SIG-M5 (cell line): ENCODE results near the gene PDZRN4.

Experiments used
- DNase-seq: peaks from one replicate; lab custom pipeline; 2025; lab: John Stamatoyannopoulos, UW

The PDZRN4 gene

GRCh38 chr12:41459111-41459905, 271.2 kb downstream of the PDZRN4 start:
- DNase-seq: no peak

DNA sequence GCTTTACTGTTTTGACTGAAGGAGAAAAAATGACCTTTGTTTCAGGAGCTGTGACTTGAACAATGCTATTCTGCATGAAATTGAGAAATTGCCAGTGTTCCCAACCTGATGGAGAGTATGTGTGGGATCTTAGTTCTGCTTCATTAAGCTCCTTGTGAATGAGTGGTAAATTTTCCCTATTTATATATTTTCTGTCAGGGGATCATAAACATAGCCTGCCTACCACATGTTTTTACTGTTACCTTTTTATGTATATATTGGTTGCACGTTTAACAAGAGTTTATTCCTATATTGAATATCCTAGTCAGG, 271.7 kb downstream of the PDZRN4 start:
- DNase-seq: no peak

DNA sequence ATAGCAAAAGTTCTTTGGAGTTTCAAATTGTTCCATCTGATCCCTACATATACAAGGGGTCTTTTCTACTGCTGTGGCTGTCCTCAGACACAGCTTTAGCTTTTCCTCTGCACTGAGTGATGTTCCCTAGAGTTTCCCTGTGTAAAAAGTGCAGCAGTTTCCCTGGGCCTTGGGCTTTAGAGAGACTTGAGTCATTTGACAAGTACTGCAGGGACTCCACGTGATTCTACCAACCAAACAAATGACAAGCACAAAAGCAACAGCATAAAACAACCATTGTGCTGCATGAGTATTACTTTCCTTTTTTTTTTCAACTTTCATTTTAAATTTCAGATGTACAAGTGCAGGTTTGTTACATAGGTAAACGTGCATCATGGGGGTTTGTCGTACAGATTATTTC, 272.8 kb downstream of the PDZRN4 start:
- DNase-seq: no peak

- no peak for DNase-seq
Measured at GRCh38 chr12:41462312-41462711, 274.2 kb downstream of the PDZRN4 start.

- no peak for DNase-seq
Measured at GRCh38 chr12:41465526-41465925, 277.4 kb downstream of the PDZRN4 start.

DNA sequence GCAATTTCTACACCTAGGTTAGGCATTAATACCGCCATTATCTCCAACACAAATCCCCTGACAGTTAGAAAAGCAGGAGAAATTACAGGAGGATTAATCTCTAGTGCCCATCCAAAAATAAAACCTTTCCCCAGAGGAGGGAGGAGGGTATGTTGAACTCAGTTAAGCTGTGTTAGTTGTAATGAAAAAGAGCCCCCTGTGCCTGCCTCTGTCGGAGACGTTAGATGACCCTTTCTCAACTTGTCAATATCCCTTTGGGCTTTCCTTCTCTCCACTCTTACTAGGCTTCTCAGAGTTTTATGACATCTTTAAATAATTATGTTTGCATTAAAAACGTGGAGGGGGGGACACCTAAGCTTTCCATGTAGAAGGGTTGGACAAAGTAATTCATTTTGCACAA, 278.2 kb downstream of the PDZRN4 start:
- DNase-seq: no peak

GRCh38 chr12:41466802-41467201, 278.7 kb downstream of the PDZRN4 start:
- DNase-seq: no peak

GRCh38 chr12:41467591-41468325, 279.6 kb downstream of the PDZRN4 start:
- DNase-seq: no peak

GRCh38 chr12:41468341-41468740, 280.2 kb downstream of the PDZRN4 start:
- DNase-seq: no peak

GRCh38 chr12:41468756-41469155, 280.6 kb downstream of the PDZRN4 start:
- DNase-seq: no peak

GRCh38 chr12:41473441-41473840, 285.3 kb downstream of the PDZRN4 start:
- DNase-seq: no peak

DNA sequence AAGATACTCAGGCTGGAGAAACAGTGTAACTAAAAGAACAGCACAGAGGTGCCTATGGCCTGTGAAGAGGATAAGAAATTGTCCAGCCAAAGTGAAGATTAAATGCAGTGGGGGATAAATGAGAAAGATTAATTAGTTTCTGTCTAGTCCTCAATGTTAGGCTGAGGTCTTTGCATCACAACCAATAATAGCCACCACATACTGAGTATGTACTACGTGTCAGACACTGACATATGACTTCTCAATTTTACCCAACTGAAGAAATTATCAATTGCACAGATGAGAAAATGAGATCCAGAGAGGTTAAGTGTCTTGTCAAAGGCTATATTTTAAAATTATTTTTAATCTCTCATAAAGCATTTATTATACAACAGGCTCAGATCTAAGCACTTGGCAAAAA, 285.9 kb downstream of the PDZRN4 start:
- no peak for DNase-seq

- DNase-seq: no peak
Measured at GRCh38 chr12:41476499-41477439, 288.6 kb downstream of the PDZRN4 start.

DNA sequence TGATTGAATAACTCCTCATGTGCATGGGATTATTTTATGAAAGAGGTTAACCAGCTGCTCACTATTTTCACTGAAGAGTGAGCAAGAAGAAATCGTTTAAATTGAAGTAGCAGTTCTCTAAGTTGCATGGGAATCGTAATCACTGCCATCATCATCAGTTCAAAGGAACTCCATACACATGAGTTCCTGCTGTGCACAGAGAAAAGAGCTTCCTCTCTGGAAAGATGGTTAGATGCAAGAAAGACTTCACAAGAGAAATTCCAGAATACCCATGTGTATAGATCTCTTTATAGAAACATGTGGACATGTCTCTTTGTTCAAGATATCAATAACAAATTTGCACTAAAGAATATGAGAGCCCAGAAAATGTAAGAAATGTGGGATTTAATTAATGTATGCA, 291.3 kb downstream of the PDZRN4 start:
- no peak for DNase-seq

- DNase-seq: no peak
Measured at GRCh38 chr12:41485203-41485602, 297.1 kb downstream of the PDZRN4 start.

GRCh38 chr12:41486718-41487117, 298.6 kb downstream of the PDZRN4 start:
- no peak for DNase-seq

- no peak for DNase-seq
Measured at GRCh38 chr12:41496009-41496408, 307.9 kb downstream of the PDZRN4 start.

GRCh38 chr12:41497409-41497808, 309.3 kb downstream of the PDZRN4 start:
- no peak for DNase-seq

GRCh38 chr12:41504976-41505375, 316.9 kb downstream of the PDZRN4 start:
- no peak for DNase-seq

DNA sequence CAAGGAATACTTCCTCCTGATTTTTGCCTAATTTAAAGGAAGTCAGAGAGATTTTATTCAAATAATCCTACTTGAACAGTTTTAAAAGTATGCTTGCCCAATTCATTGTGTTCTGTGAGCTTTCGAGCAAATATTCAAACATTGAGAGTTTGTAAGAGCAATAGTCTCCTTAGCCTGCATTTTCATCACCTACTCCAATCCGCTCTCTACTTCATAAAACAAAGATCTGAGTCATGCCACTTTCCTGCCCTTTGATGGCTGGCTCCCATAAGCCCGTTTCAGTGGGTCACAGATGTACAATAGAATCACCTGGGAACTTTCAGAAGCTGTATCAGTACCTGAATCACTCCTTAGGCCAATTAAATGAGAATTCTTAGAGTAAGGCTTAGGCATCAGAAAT, 319.2 kb downstream of the PDZRN4 start:
- no peak for DNase-seq

GRCh38 chr12:41509271-41510055, 321.3 kb downstream of the PDZRN4 start:
- DNase-seq: no peak

DNA sequence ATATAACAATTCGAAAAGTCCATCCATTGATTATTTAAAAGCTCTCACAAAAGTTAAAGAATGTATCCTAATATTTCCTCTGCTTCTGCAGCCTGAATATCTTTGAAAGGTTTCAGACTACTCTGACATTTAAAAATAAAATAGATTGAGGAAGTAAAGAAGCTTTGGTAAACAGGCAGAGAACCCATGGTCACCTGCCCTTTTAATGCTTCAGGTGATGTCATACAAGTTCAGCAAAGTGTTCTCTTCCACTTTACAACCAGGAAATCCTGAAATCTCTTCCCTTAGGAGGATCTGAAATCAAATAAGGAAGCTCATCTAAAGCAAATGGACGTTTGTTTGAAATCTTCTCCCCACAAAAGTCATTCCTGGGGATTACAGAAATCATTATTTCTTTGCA, 322.4 kb downstream of the PDZRN4 start:
- no peak for DNase-seq
